RWPE1 (cell line): ENCODE data around the gene RETN.
"Not testable (repeated sequence)": the region's sequence is repeated elsewhere in the genome, so short reads cannot be mapped to it uniquely, and the experiment has no call there.

Experiments
- CTCF ChIA-PET: fragments of 350-600 bp; sonication (Branson Sonifier 250); formaldehyde crosslinking; extraction: SDS; loops from one replicate; lab custom pipeline; 2021; lab: Yijun Ruan, JAX
- POLR2A ChIA-PET: fragments of 400-600 bp; formaldehyde crosslinking; extraction: SDS; loops from one replicate; lab custom pipeline; 2020; ENCODE audit warnings: antibody characterized with exemption; ENCODE audit not compliant: low non-redundant PET; lab: Yijun Ruan, JAX
- DNase-seq: peaks from one replicate; pipeline ENCODE4 v3.0.0; 2012; ENCODE audit warnings: low spot score
- H3K27ac ChIP-seq: fragments of 450-650 bp; 2 replicates; pipeline ENCODE4 v1.5.1; 2017
- CTCF ChIP-seq: fragments of 450-650 bp; conservative IDR thresholded peaks from 2 replicates; pipeline ENCODE4 v1.5.1; 2017; ENCODE audit warnings: low read depth, mild to moderate bottlenecking

RETN gene

GRCh38 chr19:7642295-7643030 lies 26.4 kb upstream of the RETN start:
- no peak for DNase-seq
- no peak for TF ChIP-seq CTCF
- no peak overlapping the region for H3K27ac ChIP-seq
- ChIA-PET CTCF (no interaction called here), POLR2A (no interaction called here)

GRCh38 chr19:7643031-7643415 lies 25.8 kb upstream of the RETN start:
- CTCF ChIA-PET: no interaction called here
- no peak for TF ChIP-seq CTCF
- H3K27ac ChIP-seq: no peak overlapping the region
- no peak for DNase-seq
- POLR2A ChIA-PET: no interaction called here

GRCh38 chr19:7643629-7644549 lies 25.0 kb upstream of the RETN start:
- peak; percentile 36 for DNase-seq
- POLR2A ChIA-PET, CTCF ChIA-PET, H3K27ac ChIP-seq: not testable (repeated sequence)

- H3K27ac ChIP-seq: peak overlapping the region; percentile 19; the same call in 1 of the 2 replicates
- ChIA-PET POLR2A (no interaction called here), CTCF (no interaction called here)
- DNase-seq: no peak
- TF ChIP-seq CTCF: no peak
Observed at GRCh38 chr19:7644550-7644877, 24.3 kb upstream of the RETN start.

GRCh38 chr19:7645163-7645562 lies 23.7 kb upstream of the RETN start:
- CTCF ChIA-PET: no interaction called here
- no peak for TF ChIP-seq CTCF
- H3K27ac ChIP-seq: peak overlapping the region; percentile 19; the same call in 1 of the 2 replicates
- DNase-seq: no peak
- POLR2A ChIA-PET: no interaction called here

GRCh38 chr19:7645656-7646425 lies 23.0 kb upstream of the RETN start:
- no peak overlapping the region for H3K27ac ChIP-seq
- no peak for DNase-seq
- ChIA-PET POLR2A (no interaction called here), CTCF (no interaction called here)
- no peak for TF ChIP-seq CTCF
